Measurements from ENCODE around the gene AVPR2. TPM values are rescaled to one million over a fixed set of nuclear protein-coding genes. Genes with fewer than 3 reads are reported as not detected.

The AVPR2 gene
- total and polyA plus RNA-seq, 9 of the 15 experiments (the other 6 are each of a cell fraction or from before 2014, with no cell fraction given), result not detected

GRCh38 chrX:153927922-153928760 lies 23.7 kb downstream of the AVPR2 start (continued):
- TF ChIP-seq ZNF134 (CRISPR knock-in tag; conservative IDR thresholded peaks at IDR 0.05), result no peak
- peak; percentile 51 for TF ChIP-seq HNRNPLL (IDR thresholded peaks at IDR 0.05; ENCODE audit: low read depth, low read length, poor library complexity, severe bottlenecking)
- peak; percentile 87; the same call in 1 of the 2 replicates for TF ChIP-seq POLR2AphosphoS2 (IDR thresholded peaks at IDR 0.05; ENCODE audit: low read length)
- peak; percentile 80 for TF ChIP-seq MAX (CRISPR knock-in tag; IDR thresholded peaks at IDR 0.05)
- peak; percentile 85 for TF ChIP-seq TOE1 (IDR thresholded peaks at IDR 0.05; ENCODE audit: borderline replicate concordance)
- no peak for TF ChIP-seq TOE1 (CRISPR knock-in tag; IDR thresholded peaks at IDR 0.05; ENCODE audit: borderline replicate concordance, low read depth)
- TF ChIP-seq SOX6 (IDR thresholded peaks at IDR 0.05), result 0 out of 2 replicates have a peak, but pooled peaks have one; percentile 27
- TF ChIP-seq POLR2A (conservative IDR thresholded peaks at IDR 0.05), result peak; percentile 69
- peak; percentile 22 for TF ChIP-seq CTCFL (IDR thresholded peaks at IDR 0.05; ENCODE audit: borderline replicate concordance, insufficient read depth, low read depth, low read length, poor library complexity, severe bottlenecking)
- no peak for TF ChIP-seq SNRNP70 (optimal IDR thresholded peaks at IDR 0.05; ENCODE audit: low read depth, low read length)
- TF ChIP-seq ZNF507 (tag; conservative IDR thresholded peaks at IDR 0.05), result no peak
- 0 out of 2 replicates have a peak, but pooled peaks have one; percentile 34 for TF ChIP-seq ELF2 (CRISPR knock-in tag; IDR thresholded peaks at IDR 0.05)
- peak in 1 of 2 experiments; percentile 56; a peak in 1 of 4 replicates for TF ChIP-seq MLLT1 (IDR thresholded peaks at IDR 0.05)
- peak; percentile 89 for TF ChIP-seq POLR2G (IDR thresholded peaks at IDR 0.05; ENCODE audit: low read depth, low read length)
- peak; percentile 55 for TF ChIP-seq MTA3 (IDR thresholded peaks at IDR 0.05; ENCODE audit: borderline replicate concordance)
- TF ChIP-seq ZNF3 (CRISPR knock-in tag; IDR thresholded peaks at IDR 0.05), result no peak
- TF ChIP-seq CEBPG (CRISPR knock-in tag; IDR thresholded peaks at IDR 0.05), result no peak
- no peak for TF ChIP-seq CEBPG (tag; conservative IDR thresholded peaks at IDR 0.05 in 1 of 2, IDR thresholded peaks at IDR 0.05 in 1 of 2)
- peak; percentile 52; the same call in 1 of the 2 replicates for TF ChIP-seq MBD2 (IDR thresholded peaks at IDR 0.05; ENCODE audit: borderline replicate concordance, low read depth)
- TF ChIP-seq PRDM10 (IDR thresholded peaks at IDR 0.05; ENCODE audit: partially characterized antibody), result no peak
- TF ChIP-seq MYNN (IDR thresholded peaks at IDR 0.05), result peak; percentile 41; the same call in 1 of the 2 replicates
- no peak for TF ChIP-seq MYNN (CRISPR knock-in tag; IDR thresholded peaks at IDR 0.05)

Data from K562 (cell line).